ENCODE measurements around the gene STARD13. TPM values are rescaled to one million over a fixed set of nuclear protein-coding genes. Genes with fewer than 3 reads are reported as not detected.

STARD13 gene
- total and polyA plus RNA-seq, 4 donors: 2.7 to 15.3 (median 5.7) TPM

- H3K27ac ChIP-seq (ENCODE audit: low read depth in 1 of 2, low read length in 2 of 2): no peak overlapping the region
- no peak overlapping the region for H3K9ac ChIP-seq (ENCODE audit: low read depth in 1 of 2, low read length in 2 of 2)
- H3K27me3 ChIP-seq (ENCODE audit: control insufficient read depth in 4 of 4, insufficient read depth in 4 of 4, low read length in 3 of 4): no peaks in the 10 kb centered on the region
- H3K4me3 ChIP-seq (ENCODE audit: low read depth in 1 of 3, low read length in 3 of 3): no peak overlapping the region
- TF ChIP-seq HNF4G (IDR thresholded peaks at IDR 0.05) (no peak), NR2F2 (IDR thresholded peaks at IDR 0.05) (no peak), TAF1 (conservative IDR thresholded peaks at IDR 0.05) (no peak), FOXA2 (IDR thresholded peaks at IDR 0.05) (no peak), YY1 (IDR thresholded peaks at IDR 0.05) (no peak), RAD21 (IDR thresholded peaks at IDR 0.05) (no peak), EGR1 (IDR thresholded peaks at IDR 0.05; ENCODE audit: low read depth in 2 of 2) (no peak), SP1 (IDR thresholded peaks at IDR 0.05) (no peak), HNF4A (conservative IDR thresholded peaks at IDR 0.05) (no peak), RXRA (IDR thresholded peaks at IDR 0.05) (no peak), FOXA1 (IDR thresholded peaks at IDR 0.05) (no peak), JUND (IDR thresholded peaks at IDR 0.05) (no peak), GABPA (IDR thresholded peaks at IDR 0.05 in 1 of 2, conservative IDR thresholded peaks at IDR 0.05 in 1 of 2) (no peak), MAX (IDR thresholded peaks at IDR 0.05) (no peak), ZBTB33 (IDR thresholded peaks at IDR 0.05) (no peak)
- TF ChIP-seq, protein P1, sequence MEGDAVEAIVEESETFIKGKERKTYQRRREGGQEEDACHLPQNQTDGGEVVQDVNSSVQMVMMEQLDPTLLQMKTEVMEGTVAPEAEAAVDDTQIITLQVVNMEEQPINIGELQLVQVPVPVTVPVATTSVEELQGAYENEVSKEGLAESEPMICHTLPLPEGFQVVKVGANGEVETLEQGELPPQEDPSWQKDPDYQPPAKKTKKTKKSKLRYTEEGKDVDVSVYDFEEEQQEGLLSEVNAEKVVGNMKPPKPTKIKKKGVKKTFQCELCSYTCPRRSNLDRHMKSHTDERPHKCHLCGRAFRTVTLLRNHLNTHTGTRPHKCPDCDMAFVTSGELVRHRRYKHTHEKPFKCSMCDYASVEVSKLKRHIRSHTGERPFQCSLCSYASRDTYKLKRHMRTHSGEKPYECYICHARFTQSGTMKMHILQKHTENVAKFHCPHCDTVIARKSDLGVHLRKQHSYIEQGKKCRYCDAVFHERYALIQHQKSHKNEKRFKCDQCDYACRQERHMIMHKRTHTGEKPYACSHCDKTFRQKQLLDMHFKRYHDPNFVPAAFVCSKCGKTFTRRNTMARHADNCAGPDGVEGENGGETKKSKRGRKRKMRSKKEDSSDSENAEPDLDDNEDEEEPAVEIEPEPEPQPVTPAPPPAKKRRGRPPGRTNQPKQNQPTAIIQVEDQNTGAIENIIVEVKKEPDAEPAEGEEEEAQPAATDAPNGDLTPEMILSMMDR (IDR thresholded peaks at IDR 0.05; ENCODE audit: low read depth, low read length, missing input control): no peak
- TF ChIP-seq, protein P2, sequence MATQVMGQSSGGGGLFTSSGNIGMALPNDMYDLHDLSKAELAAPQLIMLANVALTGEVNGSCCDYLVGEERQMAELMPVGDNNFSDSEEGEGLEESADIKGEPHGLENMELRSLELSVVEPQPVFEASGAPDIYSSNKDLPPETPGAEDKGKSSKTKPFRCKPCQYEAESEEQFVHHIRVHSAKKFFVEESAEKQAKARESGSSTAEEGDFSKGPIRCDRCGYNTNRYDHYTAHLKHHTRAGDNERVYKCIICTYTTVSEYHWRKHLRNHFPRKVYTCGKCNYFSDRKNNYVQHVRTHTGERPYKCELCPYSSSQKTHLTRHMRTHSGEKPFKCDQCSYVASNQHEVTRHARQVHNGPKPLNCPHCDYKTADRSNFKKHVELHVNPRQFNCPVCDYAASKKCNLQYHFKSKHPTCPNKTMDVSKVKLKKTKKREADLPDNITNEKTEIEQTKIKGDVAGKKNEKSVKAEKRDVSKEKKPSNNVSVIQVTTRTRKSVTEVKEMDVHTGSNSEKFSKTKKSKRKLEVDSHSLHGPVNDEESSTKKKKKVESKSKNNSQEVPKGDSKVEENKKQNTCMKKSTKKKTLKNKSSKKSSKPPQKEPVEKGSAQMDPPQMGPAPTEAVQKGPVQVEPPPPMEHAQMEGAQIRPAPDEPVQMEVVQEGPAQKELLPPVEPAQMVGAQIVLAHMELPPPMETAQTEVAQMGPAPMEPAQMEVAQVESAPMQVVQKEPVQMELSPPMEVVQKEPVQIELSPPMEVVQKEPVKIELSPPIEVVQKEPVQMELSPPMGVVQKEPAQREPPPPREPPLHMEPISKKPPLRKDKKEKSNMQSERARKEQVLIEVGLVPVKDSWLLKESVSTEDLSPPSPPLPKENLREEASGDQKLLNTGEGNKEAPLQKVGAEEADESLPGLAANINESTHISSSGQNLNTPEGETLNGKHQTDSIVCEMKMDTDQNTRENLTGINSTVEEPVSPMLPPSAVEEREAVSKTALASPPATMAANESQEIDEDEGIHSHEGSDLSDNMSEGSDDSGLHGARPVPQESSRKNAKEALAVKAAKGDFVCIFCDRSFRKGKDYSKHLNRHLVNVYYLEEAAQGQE (IDR thresholded peaks at IDR 0.05): no peak
- TF ChIP-seq, protein P3, sequence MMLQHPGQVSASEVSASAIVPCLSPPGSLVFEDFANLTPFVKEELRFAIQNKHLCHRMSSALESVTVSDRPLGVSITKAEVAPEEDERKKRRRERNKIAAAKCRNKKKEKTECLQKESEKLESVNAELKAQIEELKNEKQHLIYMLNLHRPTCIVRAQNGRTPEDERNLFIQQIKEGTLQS (IDR thresholded peaks at IDR 0.05): no peak
- no peak for DNase-seq (ENCODE audit: low spot score)
- peaks cover 8 to 32% (median 20%) of the 10 kb centered on the region in 4 donors for H3K4me1 ChIP-seq (ENCODE audit: control insufficient read depth in 4 of 4, insufficient read depth in 4 of 4, low read length in 3 of 4)
- H3K9me3 ChIP-seq (ENCODE audit: control insufficient read depth in 4 of 4, low read length in 3 of 4): no peaks in the 10 kb centered on the region
- H3K36me3 ChIP-seq (ENCODE audit: control insufficient read depth in 4 of 4, insufficient read depth in 3 of 4, low read depth in 1 of 4, low read length in 3 of 4): no peaks in the 10 kb centered on the region
These were observed 20.4 kb downstream of the STARD13 start for GRCh38 chr13:33265133-33265532.

Data from liver (tissue), 9 donors.